ENCODE data around the gene CDC42BPB.

CDC42BPB gene

GRCh38 chr14:102926104-102926503 is 131.2 kb downstream of the CDC42BPB start:
- DNase-seq = no peak

GRCh38 chr14:102925646-102926045 is 131.7 kb downstream of the CDC42BPB start:
- DNase-seq = no peak

- DNase-seq = no peak
Measured at GRCh38 chr14:102924632-102925588, 132.4 kb downstream of the CDC42BPB start.

GRCh38 chr14:102923925-102924486 is 133.3 kb downstream of the CDC42BPB start:
- DNase-seq = no peak

- no peak for DNase-seq
Measured at GRCh38 chr14:102923201-102923924, 134.0 kb downstream of the CDC42BPB start.

GRCh38 chr14:102922490-102923200 is 134.7 kb downstream of the CDC42BPB start, which contains the start of gene AMN:
Gene AMN, plus strand, starts transcription at chr14:102922663. Its CDS starts 26 bp downstream, at chr14:102922689.
- DNase-seq = no peak

- no peak for DNase-seq
Measured at GRCh38 chr14:102920998-102921304, 136.4 kb downstream of the CDC42BPB start.

- no peak for DNase-seq
Measured at GRCh38 chr14:102920273-102920997, 136.9 kb downstream of the CDC42BPB start.

GRCh38 chr14:102918438-102918837 is 138.9 kb downstream of the CDC42BPB start:
- DNase-seq = no peak

GRCh38 chr14:102917469-102918211 is 139.7 kb downstream of the CDC42BPB start:
- no peak for DNase-seq

GRCh38 chr14:102917056-102917385 is 140.3 kb downstream of the CDC42BPB start:
- no peak for DNase-seq

GRCh38 chr14:102916347-102917055 is 140.8 kb downstream of the CDC42BPB start:
- DNase-seq = no peak

- no peak for DNase-seq
Measured at GRCh38 chr14:102915292-102916110, 141.8 kb downstream of the CDC42BPB start.

GRCh38 chr14:102914474-102915291 is 142.7 kb downstream of the CDC42BPB start:
- no peak for DNase-seq

- DNase-seq = no peak
Measured at GRCh38 chr14:102913341-102914211, 143.8 kb downstream of the CDC42BPB start.

GRCh38 chr14:102911991-102912761 is 145.2 kb downstream of the CDC42BPB start:
- DNase-seq = no peak

GRCh38 chr14:102911541-102911951 is 145.8 kb downstream of the CDC42BPB start:
- DNase-seq = no peak

All from islet precursor cell (in vitro differentiated cells).